Anterior cingulate cortex (tissue), 58 donors: ENCODE results near the gene PCSK7.

Source experiments
- DNase-seq, 58 donors: peaks; one replicate each; lab custom pipeline; 2025; lab: John Stamatoyannopoulos, UW

PCSK7 gene

GRCh38 chr11:117199916-117200812 is 31.7 kb downstream of the PCSK7 start:
- DNase-seq, result no peak

- DNase-seq, result peak in 1 of 58 donors; percentile 28
These were observed 32.6 kb downstream of the PCSK7 start, which contains the start of gene TAGLN for GRCh38 chr11:117199053-117199915. TAGLN (plus strand) TSS chr11:117199370; CDS start chr11:117203014, 3,644 bp downstream.

DNA sequence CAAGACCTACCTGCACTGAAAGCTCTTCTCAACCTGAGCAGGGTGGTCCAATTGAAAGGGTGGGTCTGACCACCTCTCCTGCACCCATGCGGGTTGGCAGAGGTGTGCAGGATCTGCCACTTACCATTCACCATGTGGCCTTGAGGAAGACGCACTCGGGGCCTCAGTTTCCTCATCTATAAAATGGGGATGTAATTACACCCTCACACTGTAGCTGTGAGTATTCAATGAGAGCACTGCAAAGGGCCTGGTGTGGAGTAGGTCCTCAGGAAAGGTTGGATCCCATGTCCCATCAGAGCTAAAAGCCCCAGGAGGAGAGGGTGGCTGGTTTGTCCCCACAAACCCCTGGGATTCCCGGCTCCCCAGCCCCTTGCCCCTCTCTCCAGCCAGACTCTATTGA is 33.3 kb downstream of the PCSK7 start:
- no peak for DNase-seq

DNA sequence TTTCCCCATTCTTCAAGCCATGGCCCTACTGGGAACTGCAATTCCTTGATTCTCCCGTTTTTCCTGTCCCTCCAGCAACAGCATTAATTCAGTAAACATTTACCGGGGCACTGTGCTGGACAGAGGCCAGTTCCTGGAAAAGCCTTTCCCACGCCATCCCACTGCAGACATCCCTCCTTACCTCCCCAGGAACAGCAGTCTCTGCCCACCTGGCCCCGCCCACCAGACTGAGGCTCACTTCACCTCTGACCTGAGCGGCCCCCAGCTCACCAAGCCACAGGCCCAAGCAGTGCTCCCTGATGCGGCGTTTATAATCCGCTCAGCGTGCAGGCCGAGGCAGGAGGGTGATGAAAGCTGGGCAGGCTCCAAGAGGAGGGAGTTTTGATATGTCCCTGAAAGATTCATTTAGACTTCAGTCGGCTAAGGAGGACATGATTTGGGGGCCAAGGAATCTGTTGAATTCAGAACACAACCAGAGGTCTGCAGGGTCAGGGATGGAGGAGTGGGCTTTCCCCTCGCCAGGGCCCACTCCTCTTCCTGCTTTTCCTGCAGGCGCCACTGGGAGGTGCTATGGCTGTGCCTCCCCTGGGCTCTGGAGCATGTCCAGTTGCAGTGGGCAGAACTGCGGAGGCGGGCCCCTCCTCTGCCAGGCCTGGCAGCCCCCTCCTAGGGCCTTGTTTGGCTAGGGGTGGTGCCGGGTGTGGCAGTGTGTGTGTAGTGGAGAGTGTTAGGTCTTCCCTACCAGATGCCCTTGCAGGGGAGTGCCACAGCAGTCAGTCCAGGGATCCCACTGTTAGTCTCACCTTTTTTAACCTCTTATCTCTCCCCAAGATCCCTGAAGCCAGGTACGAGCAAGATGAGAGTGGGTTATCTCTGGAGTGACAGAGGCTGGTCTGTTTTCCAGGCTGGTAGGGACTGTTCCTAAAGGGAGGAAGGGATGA is 34.1 kb downstream of the PCSK7 start:
- no peak for DNase-seq

DNA sequence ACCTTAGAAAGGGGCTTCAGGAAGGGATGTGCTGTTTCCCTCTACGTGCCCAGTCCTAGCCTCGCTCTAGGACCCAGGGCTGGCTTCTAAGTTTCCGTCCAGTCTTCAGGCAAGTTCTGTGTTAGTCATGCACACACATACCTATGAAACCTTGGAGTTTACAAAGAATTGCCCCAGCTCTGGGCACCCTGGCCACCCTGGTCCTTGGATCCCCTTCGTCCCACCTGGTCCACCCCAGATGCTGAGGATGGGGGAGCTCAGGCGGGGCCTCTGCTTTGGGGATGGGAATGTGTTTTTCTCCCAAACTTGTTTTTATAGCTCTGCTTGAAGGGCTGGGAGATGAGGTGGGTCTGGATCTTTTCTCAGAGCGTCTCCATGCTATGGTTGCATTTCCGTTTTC is 34.9 kb downstream of the PCSK7 start:
- DNase-seq, result no peak

- no peak for DNase-seq
These were observed 36.1 kb downstream of the PCSK7 start for GRCh38 chr11:117195761-117196160.

DNA sequence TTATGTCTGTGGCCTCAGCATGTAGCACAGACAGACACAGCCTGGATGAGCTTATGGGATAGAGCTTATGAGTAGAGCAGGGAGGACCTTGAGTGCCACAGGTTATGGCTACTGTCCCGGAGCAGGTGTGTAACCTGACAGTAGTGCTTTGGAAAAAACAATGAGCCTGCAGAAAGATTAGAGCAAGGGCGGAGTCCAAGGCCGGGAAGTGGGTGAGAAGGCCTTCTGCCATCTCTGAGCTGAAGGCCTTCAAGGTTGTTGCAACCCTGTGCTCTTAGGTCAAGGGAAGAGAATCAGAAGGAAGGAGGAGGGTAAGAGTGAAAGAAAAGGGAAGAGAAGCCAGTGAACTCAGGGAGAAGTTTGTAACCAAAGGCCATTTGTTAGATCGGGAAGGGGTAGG is 36.6 kb downstream of the PCSK7 start:
- DNase-seq, result no peak

- no peak for DNase-seq
These were observed 37.6 kb downstream of the PCSK7 start for GRCh38 chr11:117194267-117194666.

- no peak for DNase-seq
These were observed 38.5 kb downstream of the PCSK7 start for GRCh38 chr11:117193130-117194020.

DNA sequence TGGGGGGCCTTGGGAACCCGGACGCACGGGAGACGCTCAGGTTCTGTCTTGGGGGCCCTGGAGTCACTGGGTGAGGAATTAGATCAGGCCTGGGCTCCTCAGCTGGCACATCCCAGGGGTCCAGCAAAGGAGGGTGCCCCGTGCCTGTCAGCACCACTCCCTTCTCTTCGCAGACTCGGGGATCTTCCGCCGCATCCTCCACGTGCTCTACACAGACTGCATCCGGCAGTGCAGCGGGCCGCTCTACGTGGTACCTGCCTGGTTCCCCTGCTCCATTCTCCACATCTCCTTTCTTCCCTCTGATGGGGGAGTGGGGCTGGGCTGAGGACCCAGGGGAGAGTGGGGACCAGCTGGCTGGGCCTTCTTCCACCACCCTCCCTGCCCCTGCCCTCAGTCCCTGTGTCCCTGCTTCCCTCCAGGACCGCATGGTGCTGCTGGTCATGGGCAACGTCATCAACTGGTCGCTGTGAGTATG is 39.4 kb downstream of the PCSK7 start:
- no peak for DNase-seq

DNA sequence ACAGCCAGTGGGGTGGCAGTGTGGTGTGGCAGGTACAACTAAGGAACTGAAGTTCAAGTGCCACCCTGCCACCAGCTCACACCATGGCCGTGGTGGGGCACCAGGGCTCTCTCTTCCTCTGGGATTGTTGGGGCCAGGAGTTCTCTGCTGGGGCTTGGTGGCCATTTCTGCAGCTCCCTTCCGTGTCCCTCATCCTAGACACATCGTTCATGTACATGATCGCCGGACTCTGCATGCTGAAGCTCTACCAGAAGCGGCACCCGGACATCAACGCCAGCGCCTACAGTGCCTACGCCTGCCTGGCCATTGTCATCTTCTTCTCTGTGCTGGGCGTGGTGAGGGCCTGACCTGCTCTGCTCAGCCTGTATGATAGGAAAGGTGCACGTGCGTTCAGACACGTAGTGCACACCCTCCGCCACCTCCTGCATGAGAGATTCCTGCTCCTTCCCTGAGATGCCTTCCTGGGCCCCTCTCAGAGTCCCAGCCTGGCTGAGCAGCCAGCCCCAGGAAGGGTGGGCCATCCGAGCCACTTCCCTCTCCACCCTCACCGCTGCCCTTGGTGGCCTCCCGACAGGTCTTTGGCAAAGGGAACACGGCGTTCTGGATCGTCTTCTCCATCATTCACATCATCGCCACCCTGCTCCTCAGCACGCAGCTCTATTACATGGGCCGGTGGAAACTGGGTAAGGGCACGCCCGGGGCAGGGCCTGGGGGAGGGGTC is 40.0 kb downstream of the PCSK7 start:
- DNase-seq, result no peak

DNA sequence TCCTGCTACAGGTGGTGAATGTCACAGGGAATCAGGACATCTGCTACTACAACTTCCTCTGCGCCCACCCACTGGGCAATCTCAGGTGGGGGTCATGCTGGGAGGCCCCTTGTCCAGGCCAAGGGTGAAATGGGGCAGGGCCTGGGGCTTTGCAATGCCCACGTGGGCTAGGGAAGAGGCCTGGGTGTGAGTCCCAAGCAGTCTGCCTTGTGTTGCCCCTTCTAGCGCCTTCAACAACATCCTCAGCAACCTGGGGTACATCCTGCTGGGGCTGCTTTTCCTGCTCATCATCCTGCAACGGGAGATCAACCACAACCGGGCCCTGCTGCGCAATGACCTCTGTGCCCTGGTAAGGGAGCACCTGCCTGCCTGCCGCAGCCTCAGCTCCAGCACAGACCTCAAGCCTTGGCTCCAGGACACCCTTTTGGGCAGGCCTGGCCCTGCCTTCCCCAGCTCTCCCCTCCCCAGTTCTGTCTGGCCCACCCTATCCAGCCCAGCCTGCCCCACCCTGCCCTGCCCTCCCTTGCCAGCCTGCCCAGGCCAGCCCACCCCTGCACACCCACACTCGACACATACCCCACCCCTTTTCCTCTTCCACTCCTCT is 41.8 kb downstream of the PCSK7 start:
- no peak for DNase-seq

GRCh38 chr11:117189191-117189940 is 42.5 kb downstream of the PCSK7 start:
- DNase-seq, result no peak

GRCh38 chr11:117188620-117189081 is 43.2 kb downstream of the PCSK7 start:
- no peak for DNase-seq

- DNase-seq, result no peak
These were observed 43.9 kb downstream of the PCSK7 start for GRCh38 chr11:117187799-117188481.

DNA sequence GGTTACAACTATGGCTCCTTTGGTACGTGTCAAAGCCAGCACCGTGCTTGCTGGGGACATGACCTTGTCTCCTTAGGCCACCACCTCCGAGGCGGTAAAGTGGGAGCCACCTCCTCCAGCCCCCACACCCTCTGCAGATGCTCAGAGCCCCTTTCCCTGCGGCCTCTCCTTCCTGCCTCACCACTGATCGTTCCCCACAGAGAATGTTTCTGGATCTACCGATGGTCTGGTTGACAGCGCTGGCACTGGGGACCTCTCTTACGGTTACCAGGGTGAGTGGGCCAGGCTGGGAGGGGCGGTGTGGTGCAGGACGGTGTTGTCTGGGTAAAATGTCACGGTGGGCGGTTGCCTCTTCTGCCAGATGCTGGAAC is 44.5 kb downstream of the PCSK7 start:
- no peak for DNase-seq

- DNase-seq, result no peak
These were observed 44.9 kb downstream of the PCSK7 start for GRCh38 chr11:117187007-117187406.
